OCI-LY1 (cell line): ENCODE data around the gene MZT2B.

Experiments used
- CTCF ChIP-seq: fragments of 200-600 bp; sonication (generic), shearing (Covaris generic); IDR thresholded peaks from 2 replicates; pipeline ENCODE4 v1.5.1; 2017; ENCODE audit warnings: mild to moderate bottlenecking, antibody characterized with exemption, low read length, moderate library complexity, mixed read lengths
- EZH2 ChIP-seq: fragments of 200-600 bp; sonication (generic), shearing (Covaris generic); IDR thresholded peaks from 2 replicates; pipeline ENCODE4 v1.8.0; 2017; ENCODE audit warnings: borderline replicate concordance, mixed run types, mild to moderate bottlenecking, antibody characterized with exemption, low read length, moderate library complexity, mixed read lengths

- TF ChIP-seq CTCF = no peak
- no peak for TF ChIP-seq EZH2
Observed at GRCh38 chr2:130154773-130155765, 27.0 kb upstream of the MZT2B start.
